ENCODE measurements around the gene OTOG. TPM values are rescaled to one million over a fixed set of nuclear protein-coding genes. Genes with fewer than 3 reads are reported as not detected.

OTOG gene
- total RNA-seq, 1 experiment from 2014 or later, result not detected

DNA sequence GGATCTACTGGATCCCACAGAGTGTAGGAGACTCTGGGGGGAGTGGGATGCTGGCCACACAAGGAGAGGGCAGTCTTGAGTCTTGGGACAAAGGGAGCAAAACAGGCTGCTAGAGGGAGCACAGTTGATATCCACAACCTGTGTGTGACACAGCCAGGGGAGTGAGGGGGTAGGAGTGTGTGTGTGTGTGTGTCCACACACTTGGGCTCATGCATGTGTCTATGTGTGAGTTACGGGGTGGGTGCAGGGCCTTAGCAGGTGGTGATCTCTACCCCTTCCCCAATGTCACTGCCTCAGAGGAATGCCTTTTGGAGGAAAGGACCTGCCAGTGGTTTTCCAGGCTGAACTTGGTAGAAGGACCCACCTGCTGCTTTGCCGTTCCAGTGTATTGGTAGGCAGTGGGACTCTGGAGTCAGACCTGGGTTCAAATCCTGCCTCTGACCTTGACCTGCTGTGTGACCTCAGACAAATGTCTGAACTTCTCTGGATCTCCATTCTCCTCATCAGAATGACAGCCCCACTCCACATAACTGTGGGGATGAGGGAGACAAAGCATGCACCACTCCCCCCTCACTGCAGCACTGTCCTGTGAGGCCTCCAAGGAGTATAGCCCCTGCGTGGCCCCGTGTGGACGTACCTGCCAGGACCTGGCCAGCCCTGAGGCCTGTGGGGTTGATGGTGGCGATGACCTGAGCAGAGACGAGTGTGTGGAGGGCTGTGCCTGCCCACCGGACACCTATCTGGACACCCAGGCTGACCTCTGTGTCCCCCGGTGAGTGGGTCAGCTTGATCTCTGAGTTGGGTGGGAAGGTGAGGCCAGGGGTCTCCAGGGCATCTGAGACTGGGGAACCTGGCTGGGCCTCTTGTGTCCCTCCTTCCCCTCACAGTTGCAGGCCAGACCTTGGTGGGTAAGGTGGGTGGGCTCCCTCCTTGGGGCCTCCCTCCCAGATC, 27.4 kb downstream of the OTOG start:
- Mint-ChIP-seq H3K4me3 (ENCODE audit: unreplicated experiment) (no peak overlapping the region), H3K27ac (ENCODE audit: low read depth, unreplicated experiment) (no peak overlapping the region), H3K36me3 (ENCODE audit: insufficient read depth, unreplicated experiment) (no peaks in the 10 kb centered on the region), H3K27me3 (ENCODE audit: insufficient read depth, unreplicated experiment) (peaks cover 31% of the 10 kb centered on the region), H3K4me1 (ENCODE audit: insufficient read depth, unreplicated experiment) (no peaks in the 10 kb centered on the region), H3K9me3 (ENCODE audit: unreplicated experiment) (no peaks in the 10 kb centered on the region)
- ChIA-PET POLR2A (no interaction called here), CTCF (no interaction called here)
- TF ChIP-seq, protein P1, sequence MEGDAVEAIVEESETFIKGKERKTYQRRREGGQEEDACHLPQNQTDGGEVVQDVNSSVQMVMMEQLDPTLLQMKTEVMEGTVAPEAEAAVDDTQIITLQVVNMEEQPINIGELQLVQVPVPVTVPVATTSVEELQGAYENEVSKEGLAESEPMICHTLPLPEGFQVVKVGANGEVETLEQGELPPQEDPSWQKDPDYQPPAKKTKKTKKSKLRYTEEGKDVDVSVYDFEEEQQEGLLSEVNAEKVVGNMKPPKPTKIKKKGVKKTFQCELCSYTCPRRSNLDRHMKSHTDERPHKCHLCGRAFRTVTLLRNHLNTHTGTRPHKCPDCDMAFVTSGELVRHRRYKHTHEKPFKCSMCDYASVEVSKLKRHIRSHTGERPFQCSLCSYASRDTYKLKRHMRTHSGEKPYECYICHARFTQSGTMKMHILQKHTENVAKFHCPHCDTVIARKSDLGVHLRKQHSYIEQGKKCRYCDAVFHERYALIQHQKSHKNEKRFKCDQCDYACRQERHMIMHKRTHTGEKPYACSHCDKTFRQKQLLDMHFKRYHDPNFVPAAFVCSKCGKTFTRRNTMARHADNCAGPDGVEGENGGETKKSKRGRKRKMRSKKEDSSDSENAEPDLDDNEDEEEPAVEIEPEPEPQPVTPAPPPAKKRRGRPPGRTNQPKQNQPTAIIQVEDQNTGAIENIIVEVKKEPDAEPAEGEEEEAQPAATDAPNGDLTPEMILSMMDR (IDR thresholded peaks at IDR 0.05; ENCODE audit: unreplicated experiment), result no peak
- intact Hi-C loops (cut with micrococcal nuclease), result no loop called here
- no TSS peak for BruUV-seq (replicated peaks)
- no peak for DNase-seq (ENCODE audit: unreplicated experiment)

DNA sequence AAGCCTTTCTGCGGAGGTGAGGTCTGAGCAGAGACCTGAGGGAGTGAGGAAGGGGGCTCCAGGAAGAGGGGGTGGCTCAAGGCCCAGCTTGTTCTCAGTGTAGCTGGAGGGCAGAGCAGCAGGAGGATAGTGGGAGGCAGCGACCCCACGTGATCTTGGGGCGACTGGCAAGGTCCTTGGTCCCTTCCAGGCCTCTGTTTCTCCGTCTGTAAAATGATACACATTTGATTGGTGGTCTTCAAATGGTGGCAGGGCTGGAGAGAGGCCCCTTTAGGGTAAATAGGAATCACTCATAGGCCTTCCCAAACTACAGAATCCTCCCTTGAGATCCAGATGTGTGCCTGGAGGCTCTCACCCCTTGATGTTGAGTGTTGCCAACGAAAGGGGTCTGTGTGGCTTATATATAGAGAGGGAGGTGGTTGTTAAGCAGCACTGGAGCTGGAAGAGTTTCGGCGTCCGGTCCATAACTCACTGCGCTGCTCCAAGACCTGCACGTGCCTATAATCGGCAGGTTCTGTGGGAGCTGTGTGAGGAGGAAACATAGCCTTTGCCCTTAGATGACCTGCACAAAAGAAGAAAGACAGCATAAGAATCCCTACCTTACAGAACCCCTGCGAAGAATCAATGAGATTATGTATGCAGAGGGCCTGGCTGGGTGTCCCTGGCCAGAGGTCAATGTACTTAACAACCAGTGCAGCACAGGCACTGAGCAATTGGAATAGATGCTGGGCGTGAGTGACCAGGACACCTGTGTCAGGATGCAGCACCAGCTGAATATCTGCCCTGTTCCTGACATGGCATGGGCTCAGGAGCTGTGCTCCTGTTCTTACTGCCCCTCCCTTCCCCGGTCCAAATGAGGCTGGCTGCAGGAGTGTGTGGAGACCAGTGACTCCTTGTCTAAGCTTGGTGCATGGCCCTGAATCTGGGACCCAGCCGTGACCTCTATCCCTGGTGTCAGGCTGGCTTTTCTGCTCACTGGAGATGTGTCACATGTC, 28.7 kb downstream of the OTOG start:
- no TSS peak for BruUV-seq (replicated peaks)
- ChIA-PET CTCF (interaction anchor here (0.6 kb wide), 1 partner anchor 448 kb away, joined by 3 read pairs; no protein-coding TSS in a partner anchor), POLR2A (interaction anchor here (0.9 kb wide), 1 partner anchor 11 kb away, joined by 3 read pairs; no protein-coding TSS in a partner anchor)
- Mint-ChIP-seq H3K36me3 (ENCODE audit: insufficient read depth, unreplicated experiment) (no peaks in the 10 kb centered on the region), H3K9me3 (ENCODE audit: unreplicated experiment) (no peaks in the 10 kb centered on the region), H3K27me3 (ENCODE audit: insufficient read depth, unreplicated experiment) (peaks cover 40% of the 10 kb centered on the region), H3K4me1 (ENCODE audit: insufficient read depth, unreplicated experiment) (no peaks in the 10 kb centered on the region), H3K4me3 (ENCODE audit: unreplicated experiment) (no peak overlapping the region), H3K27ac (ENCODE audit: low read depth, unreplicated experiment) (no peak overlapping the region)
- TF ChIP-seq, protein P1 (IDR thresholded peaks at IDR 0.05; ENCODE audit: unreplicated experiment), result no peak
- DNase-seq (ENCODE audit: unreplicated experiment), result no peak
- intact Hi-C loops (cut with micrococcal nuclease), result no loop called here

GRCh38 chr11:17578296-17578695, 31.2 kb downstream of the OTOG start:
- Mint-ChIP-seq H3K4me1 (ENCODE audit: insufficient read depth, unreplicated experiment) (no peaks in the 10 kb centered on the region), H3K4me3 (ENCODE audit: unreplicated experiment) (no peak overlapping the region), H3K36me3 (ENCODE audit: insufficient read depth, unreplicated experiment) (no peaks in the 10 kb centered on the region), H3K27me3 (ENCODE audit: insufficient read depth, unreplicated experiment) (peaks cover 34% of the 10 kb centered on the region), H3K27ac (ENCODE audit: low read depth, unreplicated experiment) (no peak overlapping the region), H3K9me3 (ENCODE audit: unreplicated experiment) (no peaks in the 10 kb centered on the region)
- TF ChIP-seq, protein P1 (IDR thresholded peaks at IDR 0.05; ENCODE audit: unreplicated experiment), result no peak
- BruUV-seq (replicated peaks), result no TSS peak
- DNase-seq (ENCODE audit: unreplicated experiment), result no peak
- CTCF ChIA-PET, result interaction anchor here (0.8 to 1.6 kb wide), 2 partner anchors 21 to 399 kb away, joined by 3 to 4 read pairs; no protein-coding TSS in a partner anchor
- POLR2A ChIA-PET, result no interaction called here
- intact Hi-C loops (cut with micrococcal nuclease), result no loop called here

Data from MCF 10A (cell line).